Measurements from ENCODE around the gene ETHE1. TPM values are rescaled to one million over a fixed set of nuclear protein-coding genes. Genes with fewer than 3 reads are reported as not detected.

ETHE1 gene
- polyA plus RNA-seq, 2 donors: 50.5 to 78.9 TPM

GRCh38 chr19:43471091-43471490 lies 55.9 kb downstream of the ETHE1 start:
- H3K36me3 ChIP-seq (ENCODE audit: control insufficient read depth in 2 of 2, insufficient read depth in 2 of 2, low read length in 1 of 2): peaks cover 0 to 2% of the 10 kb centered on the region in 2 donors
- H3K9me3 ChIP-seq (ENCODE audit: control insufficient read depth in 2 of 2, insufficient read depth in 1 of 2, low read depth in 1 of 2, low read length in 1 of 2): no peaks in the 10 kb centered on the region
- H3K27ac ChIP-seq (ENCODE audit: low read depth in 2 of 2, low read length in 1 of 2): peak overlapping the region; percentile 92 to 97
- H3K27me3 ChIP-seq (ENCODE audit: control insufficient read depth in 1 of 2, insufficient read depth in 2 of 2, low read length in 2 of 2): no peaks in the 10 kb centered on the region
- WGBS, 2 donors: 53 to 61% methylated on average over 5 of the region's 5 CpGs
- H3K4me3 ChIP-seq (ENCODE audit: low read depth in 1 of 2, low read length in 2 of 2): peak overlapping the region in 1 of 2 donors; percentile 6
- peaks cover 0 to 5% of the 10 kb centered on the region in 2 donors for H3K4me1 ChIP-seq (ENCODE audit: control insufficient read depth in 2 of 2, insufficient read depth in 2 of 2, low read length in 1 of 2)

GRCh38 chr19:43470288-43470687 lies 56.7 kb downstream of the ETHE1 start:
- no peaks in the 10 kb centered on the region for H3K27me3 ChIP-seq (ENCODE audit: control insufficient read depth in 1 of 2, insufficient read depth in 2 of 2, low read length in 2 of 2)
- peaks cover 0 to 2% of the 10 kb centered on the region in 2 donors for H3K36me3 ChIP-seq (ENCODE audit: control insufficient read depth in 2 of 2, insufficient read depth in 2 of 2, low read length in 1 of 2)
- WGBS, 2 donors: 55 to 58% methylated on average over 9 to 10 of the region's 10 CpGs
- H3K27ac ChIP-seq (ENCODE audit: low read depth in 2 of 2, low read length in 1 of 2): peak overlapping the region; percentile 92 to 97
- no peaks in the 10 kb centered on the region for H3K9me3 ChIP-seq (ENCODE audit: control insufficient read depth in 2 of 2, insufficient read depth in 1 of 2, low read depth in 1 of 2, low read length in 1 of 2)
- H3K4me3 ChIP-seq (ENCODE audit: low read depth in 1 of 2, low read length in 2 of 2): no peak overlapping the region
- H3K4me1 ChIP-seq (ENCODE audit: control insufficient read depth in 2 of 2, insufficient read depth in 2 of 2, low read length in 1 of 2): peaks cover 0 to 5% of the 10 kb centered on the region in 2 donors

DNA sequence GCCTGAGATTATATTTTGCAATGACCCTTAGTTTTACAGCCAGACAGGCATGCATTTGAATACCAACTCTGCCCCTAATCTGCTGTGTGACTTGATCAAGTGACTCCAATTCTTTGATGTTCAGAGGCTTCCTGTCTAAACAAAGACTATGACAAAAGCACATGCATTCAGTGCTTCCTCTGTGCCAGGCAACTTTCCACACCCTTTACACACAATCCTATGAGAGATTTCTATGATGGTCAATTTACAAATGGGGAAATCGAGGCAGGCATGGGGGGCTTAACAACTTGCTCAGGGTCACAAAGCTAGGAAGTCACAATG lies 57.9 kb downstream of the ETHE1 start:
- Histone ChIP-seq H3K27ac (ENCODE audit: low read depth in 2 of 2, low read length in 1 of 2) (peak overlapping the region; percentile 79 to 90), H3K9me3 (ENCODE audit: control insufficient read depth in 2 of 2, insufficient read depth in 1 of 2, low read depth in 1 of 2, low read length in 1 of 2) (no peaks in the 10 kb centered on the region)
- WGBS, 2 donors: 50 to 59% methylated on average over 1 of the region's 1 CpG

DNA sequence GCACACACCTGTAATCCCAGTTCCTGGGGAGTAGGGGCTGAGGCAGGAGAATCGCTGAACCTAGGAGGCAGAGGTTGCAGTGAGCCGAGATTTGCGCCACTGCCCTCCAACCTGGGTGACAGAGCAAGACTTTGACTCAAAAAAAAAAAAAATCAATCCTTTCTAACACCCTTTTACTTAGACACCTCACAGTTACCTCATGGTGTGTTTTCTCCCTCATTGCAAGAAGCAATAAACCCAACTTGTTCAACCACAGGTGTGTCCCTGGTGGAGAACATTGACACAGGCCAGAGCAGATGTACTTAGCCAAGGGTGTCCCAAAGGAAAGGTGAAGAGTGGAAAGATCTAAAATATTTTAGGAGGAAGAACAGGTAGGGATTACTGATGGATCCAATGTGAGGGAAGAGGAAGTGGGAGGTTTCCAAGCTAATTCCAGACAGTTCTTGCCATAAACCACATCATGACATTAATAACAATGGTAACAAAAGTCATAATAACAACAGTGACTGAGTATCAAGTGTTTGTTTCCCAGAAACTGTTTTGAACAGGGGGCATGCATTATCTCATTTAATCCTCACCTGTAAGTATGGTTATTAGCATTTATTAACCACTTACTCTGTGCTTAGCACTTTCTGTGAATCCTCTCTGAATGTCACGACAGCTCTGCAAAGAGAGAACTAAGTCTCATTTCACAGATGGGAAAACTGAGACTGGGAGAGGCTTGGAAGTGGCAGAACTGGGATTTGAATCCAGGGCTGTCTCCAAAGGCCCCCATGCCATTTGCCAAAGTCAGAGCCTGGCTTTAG lies 58.4 kb downstream of the ETHE1 start:
- Histone ChIP-seq H3K27ac (ENCODE audit: low read depth in 2 of 2, low read length in 1 of 2) (peak overlapping the region; percentile 79 to 90), H3K4me1 (ENCODE audit: control insufficient read depth in 2 of 2, insufficient read depth in 2 of 2, low read length in 1 of 2) (peaks cover 0 to 5% of the 10 kb centered on the region in 2 donors), H3K9me3 (ENCODE audit: control insufficient read depth in 2 of 2, insufficient read depth in 1 of 2, low read depth in 1 of 2, low read length in 1 of 2) (no peaks in the 10 kb centered on the region), H3K4me3 (ENCODE audit: low read depth in 1 of 2, low read length in 2 of 2) (no peak overlapping the region), H3K27me3 (ENCODE audit: control insufficient read depth in 1 of 2, insufficient read depth in 2 of 2, low read length in 2 of 2) (no peaks in the 10 kb centered on the region), H3K36me3 (ENCODE audit: control insufficient read depth in 2 of 2, insufficient read depth in 2 of 2, low read length in 1 of 2) (no peaks in the 10 kb centered on the region)
- 79 to 83% methylated on average over 4 of the region's 4 CpGs for WGBS, 2 donors

More for the DNA sequence above, 57.9 kb downstream of the ETHE1 start:
- H3K4me3 ChIP-seq (ENCODE audit: low read depth in 1 of 2, low read length in 2 of 2): no peak overlapping the region
- H3K27me3 ChIP-seq (ENCODE audit: control insufficient read depth in 1 of 2, insufficient read depth in 2 of 2, low read length in 2 of 2): no peaks in the 10 kb centered on the region
- H3K36me3 ChIP-seq (ENCODE audit: control insufficient read depth in 2 of 2, insufficient read depth in 2 of 2, low read length in 1 of 2): peaks cover 0 to under 1% of the 10 kb centered on the region in 2 donors
- peaks cover 0 to 5% of the 10 kb centered on the region in 2 donors for H3K4me1 ChIP-seq (ENCODE audit: control insufficient read depth in 2 of 2, insufficient read depth in 2 of 2, low read length in 1 of 2)

DNA sequence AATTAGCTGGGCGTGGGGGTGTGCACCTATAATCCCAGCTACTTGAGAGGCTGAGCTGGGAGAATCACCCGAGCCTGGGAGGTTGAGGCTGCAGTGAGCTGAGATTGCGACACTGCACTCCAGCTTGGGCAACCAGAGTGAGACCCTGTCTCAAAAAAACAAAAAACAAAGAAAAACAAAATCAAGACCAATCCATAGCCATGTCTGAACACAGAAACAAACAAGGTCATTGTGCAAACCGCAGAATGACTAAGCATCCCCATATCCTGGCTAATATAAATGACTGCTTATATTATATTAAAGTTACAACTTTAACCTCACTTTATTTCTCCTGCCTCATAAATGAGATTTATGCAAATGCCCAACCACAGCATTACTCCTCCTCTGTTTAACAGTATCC lies 59.3 kb downstream of the ETHE1 start:
- peak overlapping the region; percentile 79 to 86 for H3K27ac ChIP-seq (ENCODE audit: low read depth in 2 of 2, low read length in 1 of 2)
- WGBS, 2 donors: 71 to 75% methylated on average over 4 of the region's 4 CpGs
- H3K36me3 ChIP-seq (ENCODE audit: control insufficient read depth in 2 of 2, insufficient read depth in 2 of 2, low read length in 1 of 2): peaks cover 0 to 3% of the 10 kb centered on the region in 2 donors
- H3K4me1 ChIP-seq (ENCODE audit: control insufficient read depth in 2 of 2, insufficient read depth in 2 of 2, low read length in 1 of 2): peaks cover 0 to 8% of the 10 kb centered on the region in 2 donors
- no peak overlapping the region for H3K4me3 ChIP-seq (ENCODE audit: low read depth in 1 of 2, low read length in 2 of 2)
- H3K27me3 ChIP-seq (ENCODE audit: control insufficient read depth in 1 of 2, insufficient read depth in 2 of 2, low read length in 2 of 2): no peaks in the 10 kb centered on the region
- no peaks in the 10 kb centered on the region for H3K9me3 ChIP-seq (ENCODE audit: control insufficient read depth in 2 of 2, insufficient read depth in 1 of 2, low read depth in 1 of 2, low read length in 1 of 2)

- Histone ChIP-seq H3K9me3 (ENCODE audit: control insufficient read depth in 2 of 2, insufficient read depth in 1 of 2, low read depth in 1 of 2, low read length in 1 of 2) (no peaks in the 10 kb centered on the region), H3K36me3 (ENCODE audit: control insufficient read depth in 2 of 2, insufficient read depth in 2 of 2, low read length in 1 of 2) (peaks cover 0 to 3% of the 10 kb centered on the region in 2 donors), H3K4me1 (ENCODE audit: control insufficient read depth in 2 of 2, insufficient read depth in 2 of 2, low read length in 1 of 2) (peaks cover 0 to 5% of the 10 kb centered on the region in 2 donors), H3K27me3 (ENCODE audit: control insufficient read depth in 1 of 2, insufficient read depth in 2 of 2, low read length in 2 of 2) (no peaks in the 10 kb centered on the region), H3K27ac (ENCODE audit: low read depth in 2 of 2, low read length in 1 of 2) (peak overlapping the region; percentile 79), H3K4me3 (ENCODE audit: low read depth in 1 of 2, low read length in 2 of 2) (no peak overlapping the region)
- WGBS, 2 donors: 78 to 84% methylated on average over 6 of the region's 6 CpGs
Observed at GRCh38 chr19:43467276-43467675, 59.7 kb downstream of the ETHE1 start.

DNA sequence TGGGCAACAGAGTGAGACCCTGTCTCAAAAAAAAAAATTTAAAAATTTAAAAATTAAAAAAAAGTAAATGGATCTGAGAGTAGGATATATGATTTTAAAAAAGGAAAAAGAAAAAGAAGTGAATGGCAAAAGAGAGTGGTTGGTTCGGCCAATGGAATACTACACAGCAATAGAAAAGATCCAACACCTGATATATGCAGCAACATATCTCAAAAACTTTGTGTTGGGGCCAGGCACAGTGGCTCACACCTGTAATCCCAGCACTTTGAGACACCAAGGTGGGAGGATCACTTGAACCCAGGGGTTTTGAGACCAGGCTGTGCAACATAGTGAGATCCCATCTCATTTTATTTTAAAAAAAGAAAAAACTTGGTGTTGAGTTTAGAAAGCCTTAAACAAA lies 60.2 kb downstream of the ETHE1 start:
- 98 to 100% methylated on average over 1 of the region's 1 CpG for WGBS, 2 donors
- Histone ChIP-seq H3K27ac (ENCODE audit: low read depth in 2 of 2, low read length in 1 of 2) (peak overlapping the region in 1 of 2 donors; percentile 44), H3K4me3 (ENCODE audit: low read depth in 1 of 2, low read length in 2 of 2) (no peak overlapping the region), H3K4me1 (ENCODE audit: control insufficient read depth in 2 of 2, insufficient read depth in 2 of 2, low read length in 1 of 2) (peaks cover 0 to 5% of the 10 kb centered on the region in 2 donors), H3K27me3 (ENCODE audit: control insufficient read depth in 1 of 2, insufficient read depth in 2 of 2, low read length in 2 of 2) (no peaks in the 10 kb centered on the region), H3K9me3 (ENCODE audit: control insufficient read depth in 2 of 2, insufficient read depth in 1 of 2, low read depth in 1 of 2, low read length in 1 of 2) (no peaks in the 10 kb centered on the region), H3K36me3 (ENCODE audit: control insufficient read depth in 2 of 2, insufficient read depth in 2 of 2, low read length in 1 of 2) (peaks cover 0 to 3% of the 10 kb centered on the region in 2 donors)

DNA sequence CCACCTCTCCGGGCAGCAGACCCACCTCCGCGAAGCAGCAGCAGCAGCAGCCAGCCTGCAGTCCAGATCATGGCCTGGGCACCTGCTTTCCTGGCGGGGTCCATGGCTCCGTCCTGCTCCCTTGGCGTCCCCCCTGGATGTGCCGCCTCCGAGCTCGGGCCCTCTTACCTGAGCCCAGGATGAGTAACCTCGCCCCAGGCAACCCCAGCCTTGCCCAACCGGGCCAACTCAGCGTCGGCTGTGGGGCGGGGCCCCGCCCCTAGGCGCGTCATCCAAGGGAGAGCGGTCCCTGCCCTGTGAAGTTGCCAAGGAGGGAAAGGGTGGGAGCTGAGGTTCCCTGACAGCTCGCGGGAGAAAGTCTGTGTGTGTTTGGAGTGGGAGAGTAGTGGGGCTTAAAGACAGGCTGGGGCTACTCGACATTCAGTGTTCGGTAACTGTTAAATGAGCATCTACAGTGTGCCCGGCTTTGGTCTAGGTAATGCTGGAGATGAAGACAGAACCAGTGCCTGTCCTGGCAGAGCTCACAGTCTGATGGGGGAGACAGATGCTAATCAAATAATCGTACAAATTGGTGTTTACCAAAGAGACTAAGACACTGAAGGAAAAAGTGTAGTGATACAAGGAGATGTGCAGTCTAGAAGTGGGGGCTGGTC lies 61.4 kb downstream of the ETHE1 start, which contains the start of gene LYPD3:
Gene LYPD3 (minus strand): TSS at position 141 of the 653 bp plus-strand sequence. CDS start 37 bp downstream, at position 104.
- H3K27me3 ChIP-seq (ENCODE audit: control insufficient read depth in 1 of 2, insufficient read depth in 2 of 2, low read length in 2 of 2): no peaks in the 10 kb centered on the region
- peaks cover 0 to 13% of the 10 kb centered on the region in 2 donors for H3K36me3 ChIP-seq (ENCODE audit: control insufficient read depth in 2 of 2, insufficient read depth in 2 of 2, low read length in 1 of 2)
- H3K4me1 ChIP-seq (ENCODE audit: control insufficient read depth in 2 of 2, insufficient read depth in 2 of 2, low read length in 1 of 2): peaks cover 0 to 8% of the 10 kb centered on the region in 2 donors
- H3K4me3 ChIP-seq (ENCODE audit: low read depth in 1 of 2, low read length in 2 of 2): peak within 1 kb of the TSS; percentile 69 to 72
- peak within 1 kb of the TSS; percentile 87 to 99 for H3K27ac ChIP-seq (ENCODE audit: low read depth in 2 of 2, low read length in 1 of 2)
- H3K9me3 ChIP-seq (ENCODE audit: control insufficient read depth in 2 of 2, insufficient read depth in 1 of 2, low read depth in 1 of 2, low read length in 1 of 2): no peaks in the 10 kb centered on the region
- WGBS, 2 donors: 20 to 23% methylated on average over 24 of the region's 24 CpGs

DNA sequence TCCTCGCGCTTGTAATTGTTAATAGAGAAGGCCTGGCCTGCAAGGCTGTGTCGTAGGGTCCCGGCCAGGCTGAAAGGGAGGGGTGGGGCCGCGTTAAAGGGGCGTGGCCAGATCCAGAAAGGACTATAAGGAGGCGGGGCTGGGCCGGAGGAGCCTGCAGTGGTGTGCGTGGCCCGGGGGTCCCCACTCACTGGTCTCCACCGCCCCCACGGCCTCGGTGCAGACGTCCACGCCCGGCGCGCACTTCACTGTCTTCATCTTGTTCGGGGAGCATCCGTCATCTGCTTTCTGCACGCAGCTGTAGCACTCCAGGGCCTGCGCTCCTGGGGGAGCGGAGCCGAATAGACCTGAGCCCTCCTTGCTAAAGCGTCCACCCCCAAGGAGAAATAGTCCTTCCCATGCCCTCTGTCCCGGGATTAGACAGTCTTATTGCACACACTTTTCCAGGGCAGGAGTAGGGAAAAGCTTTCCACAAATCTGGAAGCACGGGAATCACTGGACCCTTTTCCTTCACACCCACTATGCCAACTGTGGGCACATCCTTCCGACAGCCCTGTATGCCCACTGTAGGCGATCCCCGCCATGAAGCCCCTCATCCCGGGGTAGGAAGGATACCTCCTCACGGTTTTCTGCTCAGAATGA lies 62.7 kb downstream of the ETHE1 start:
- WGBS, 2 donors: 11 to 14% methylated on average over 32 to 33 of the region's 33 CpGs

More for the DNA sequence above, 62.7 kb downstream of the ETHE1 start:
- no peaks in the 10 kb centered on the region for H3K27me3 ChIP-seq (ENCODE audit: control insufficient read depth in 1 of 2, insufficient read depth in 2 of 2, low read length in 2 of 2)
- no peaks in the 10 kb centered on the region for H3K9me3 ChIP-seq (ENCODE audit: control insufficient read depth in 2 of 2, insufficient read depth in 1 of 2, low read depth in 1 of 2, low read length in 1 of 2)
- peak overlapping the region; percentile 69 to 72 for H3K4me3 ChIP-seq (ENCODE audit: low read depth in 1 of 2, low read length in 2 of 2)
- peaks cover 0 to 8% of the 10 kb centered on the region in 2 donors for H3K4me1 ChIP-seq (ENCODE audit: control insufficient read depth in 2 of 2, insufficient read depth in 2 of 2, low read length in 1 of 2)
- peak overlapping the region; percentile 87 to 99 for H3K27ac ChIP-seq (ENCODE audit: low read depth in 2 of 2, low read length in 1 of 2)
- H3K36me3 ChIP-seq (ENCODE audit: control insufficient read depth in 2 of 2, insufficient read depth in 2 of 2, low read length in 1 of 2): peaks cover 0 to 15% of the 10 kb centered on the region in 2 donors

Measured in esophagus (tissue), 2 donors.